SK-N-SH treated with all-trans-retinoic acid at 6 μM for 48 hours (cell line): Measurements from ENCODE around the gene XRCC4.

ENCODE experiments used
- CREB5 ChIP-seq: fragments of 250-450 bp; sonication (Bioruptor Pico); IDR thresholded peaks from 2 replicates; pipeline ENCODE4 v1.5.1; 2020; ENCODE audit warnings: low read depth, mild to moderate bottlenecking, moderate library complexity
- GLIS3 ChIP-seq: fragments of 250-450 bp; sonication (Bioruptor Pico); IDR thresholded peaks from 2 replicates; pipeline ENCODE4 v1.5.0; 2020; ENCODE audit warnings: mild to moderate bottlenecking, moderate library complexity
- ISL1 ChIP-seq: fragments of 250-450 bp; sonication (Bioruptor Pico); IDR thresholded peaks from 2 replicates; pipeline ENCODE4 v2.1.2; 2022; ENCODE audit warnings: mild to moderate bottlenecking, moderate library complexity
- PATZ1 ChIP-seq: fragments of 250-450 bp; sonication (Bioruptor Pico); IDR thresholded peaks from 2 replicates; pipeline ENCODE4 v1.8.0; 2020; ENCODE audit warnings: mild to moderate bottlenecking, moderate library complexity, borderline replicate concordance
- ZFP3 ChIP-seq: fragments of 250-450 bp; sonication (Bioruptor Pico); IDR thresholded peaks from 2 replicates; pipeline ENCODE4 v1.5.0; 2020; ENCODE audit warnings: mild to moderate bottlenecking, moderate library complexity
- ZFP30 ChIP-seq: fragments of 450-650 bp; formaldehyde crosslinking; IDR thresholded peaks from 2 replicates; pipeline ENCODE4 v1.5.0; 2022; ENCODE audit warnings: mild to moderate bottlenecking, moderate library complexity
- ZNF70 ChIP-seq: fragments of 450-650 bp; formaldehyde crosslinking; IDR thresholded peaks from 2 replicates; pipeline ENCODE4 v1.5.0; 2020; ENCODE audit warnings: mild to moderate bottlenecking, moderate library complexity

GRCh38 chr5:83048277-83048676 lies 29.1 kb upstream of the XRCC4 start:
- TF ChIP-seq ISL1 (CRISPR knock-in tag) (no peak), ZFP3 (CRISPR knock-in tag) (no peak), ZFP30 (CRISPR knock-in tag) (no peak), PATZ1 (CRISPR knock-in tag) (no peak), CREB5 (CRISPR knock-in tag) (no peak), ZNF70 (CRISPR knock-in tag) (no peak), GLIS3 (CRISPR knock-in tag) (no peak)
